Kidney epithelial cell (primary cell): Measurements from ENCODE around the gene ANKHD1. TPM values are rescaled to one million over a fixed set of nuclear protein-coding genes. Genes with fewer than 3 reads are reported as not detected.

Experiments used
- DNase-seq: peaks from one replicate; pipeline ENCODE4 v3.0.0-alpha.2; 2010; ENCODE audit warnings: low read depth
- H3K27me3 ChIP-seq: 2 replicates; pipeline ENCODE4 v1.6.0; 2011; ENCODE audit warnings: low read length; ENCODE audit not compliant: control insufficient read depth, insufficient read depth
- H3K36me3 ChIP-seq: 2 replicates; pipeline ENCODE4 v1.5.1; 2011; ENCODE audit warnings: low read length; ENCODE audit not compliant: control insufficient read depth, insufficient read depth
- H3K4me3 ChIP-seq: 2 replicates; pipeline ENCODE4 v1.5.1; 2011; ENCODE audit warnings: low read depth, mild to moderate bottlenecking, control low read depth, low read length
- total RNA-seq: library from RNA; depleted of rRNA; stranded (reverse); fragments of >200 nt; gene quantifications from 2 replicates; pipeline ENCODE4 v1.2.3, GENCODE V29; 2015
- TF ChIP-seq, protein P1 (sequence below): IDR thresholded peaks from 2 replicates; pipeline ENCODE4 v1.5.1; 2011; ENCODE audit warnings: mild to moderate bottlenecking, moderate library complexity, low read length, control low read depth, inconsistent platforms; ENCODE audit not compliant: insufficient read depth, poor library complexity, severe bottlenecking

The ANKHD1 gene
- total RNA-seq, 1 donor from 2014 or later = 80.4 TPM

DNA sequence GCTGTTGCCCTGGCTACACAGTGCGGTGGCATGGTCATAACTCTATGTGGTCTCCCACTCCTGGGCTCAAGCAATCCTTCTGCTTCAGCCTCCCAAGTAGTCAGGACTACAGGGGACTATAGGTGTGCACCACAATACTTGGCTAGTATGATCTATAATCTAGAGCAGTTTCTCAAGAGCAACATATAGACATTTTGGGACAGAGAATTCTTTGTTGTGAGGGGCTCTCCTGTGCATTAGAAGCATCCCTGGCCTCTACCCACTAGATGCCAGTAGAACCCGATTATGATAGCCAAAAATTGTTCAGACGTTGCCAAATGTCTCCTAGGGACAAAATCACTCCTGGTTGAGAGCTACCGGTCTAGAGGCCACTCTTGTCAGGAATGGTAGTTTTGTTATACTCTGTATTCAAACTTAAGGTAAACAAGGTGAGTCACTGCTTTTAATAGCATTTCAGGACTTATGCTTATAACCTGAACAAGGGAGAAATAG is 7.2 kb downstream of the ANKHD1 start:
- DNase-seq = no peak
- H3K4me3 ChIP-seq = no peak overlapping the region

DNA sequence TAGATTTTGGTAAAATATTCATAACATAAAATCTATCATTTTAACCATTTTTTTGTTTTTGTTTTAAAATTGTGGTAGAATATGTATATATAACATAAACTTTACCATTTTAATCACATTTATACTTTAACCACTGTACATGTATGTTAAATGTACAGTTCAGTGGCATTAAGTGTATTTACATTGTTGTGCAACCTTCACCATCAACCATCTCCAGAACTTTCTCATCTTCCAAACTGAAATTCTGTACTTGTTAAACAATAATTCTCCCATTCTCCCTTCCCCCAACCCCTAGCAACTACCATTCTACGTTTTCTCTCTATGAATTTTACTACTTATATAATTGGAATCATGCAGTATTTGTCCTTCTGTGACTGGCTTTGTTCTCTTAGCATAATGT is 11.6 kb downstream of the ANKHD1 start:
- TF ChIP-seq, protein P1, sequence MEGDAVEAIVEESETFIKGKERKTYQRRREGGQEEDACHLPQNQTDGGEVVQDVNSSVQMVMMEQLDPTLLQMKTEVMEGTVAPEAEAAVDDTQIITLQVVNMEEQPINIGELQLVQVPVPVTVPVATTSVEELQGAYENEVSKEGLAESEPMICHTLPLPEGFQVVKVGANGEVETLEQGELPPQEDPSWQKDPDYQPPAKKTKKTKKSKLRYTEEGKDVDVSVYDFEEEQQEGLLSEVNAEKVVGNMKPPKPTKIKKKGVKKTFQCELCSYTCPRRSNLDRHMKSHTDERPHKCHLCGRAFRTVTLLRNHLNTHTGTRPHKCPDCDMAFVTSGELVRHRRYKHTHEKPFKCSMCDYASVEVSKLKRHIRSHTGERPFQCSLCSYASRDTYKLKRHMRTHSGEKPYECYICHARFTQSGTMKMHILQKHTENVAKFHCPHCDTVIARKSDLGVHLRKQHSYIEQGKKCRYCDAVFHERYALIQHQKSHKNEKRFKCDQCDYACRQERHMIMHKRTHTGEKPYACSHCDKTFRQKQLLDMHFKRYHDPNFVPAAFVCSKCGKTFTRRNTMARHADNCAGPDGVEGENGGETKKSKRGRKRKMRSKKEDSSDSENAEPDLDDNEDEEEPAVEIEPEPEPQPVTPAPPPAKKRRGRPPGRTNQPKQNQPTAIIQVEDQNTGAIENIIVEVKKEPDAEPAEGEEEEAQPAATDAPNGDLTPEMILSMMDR = no peak
- DNase-seq = no peak
- no peaks in the 10 kb centered on the region for H3K27me3 ChIP-seq
- H3K36me3 ChIP-seq = no peaks in the 10 kb centered on the region
- H3K4me3 ChIP-seq = no peak overlapping the region

More for the DNA sequence above, 7.2 kb downstream of the ANKHD1 start:
- TF ChIP-seq, protein P1 = no peak
- Histone ChIP-seq H3K27me3 (no peaks in the 10 kb centered on the region), H3K36me3 (no peaks in the 10 kb centered on the region)

DNA sequence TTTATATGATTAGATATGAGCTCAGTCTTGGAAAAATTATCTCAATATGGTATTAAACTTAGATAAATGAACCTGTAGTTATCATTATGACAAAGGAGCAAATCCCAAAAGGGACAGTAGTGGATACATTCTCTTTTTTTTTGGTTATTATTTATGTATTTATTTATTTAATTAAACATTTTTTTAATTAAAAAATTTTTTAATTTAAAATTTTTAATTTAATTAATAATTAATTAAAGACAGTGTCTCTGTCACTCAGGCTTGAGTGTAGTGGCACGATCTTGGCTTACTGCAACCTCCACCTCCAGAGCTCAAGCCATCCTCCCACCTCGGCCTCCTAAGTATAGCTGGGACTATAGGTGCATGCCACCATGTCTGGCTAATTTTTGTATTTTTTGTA is 15.6 kb downstream of the ANKHD1 start:
- Histone ChIP-seq H3K36me3 (no peaks in the 10 kb centered on the region), H3K27me3 (no peaks in the 10 kb centered on the region), H3K4me3 (no peak overlapping the region)
- TF ChIP-seq, protein P1 = no peak
- DNase-seq = no peak

DNA sequence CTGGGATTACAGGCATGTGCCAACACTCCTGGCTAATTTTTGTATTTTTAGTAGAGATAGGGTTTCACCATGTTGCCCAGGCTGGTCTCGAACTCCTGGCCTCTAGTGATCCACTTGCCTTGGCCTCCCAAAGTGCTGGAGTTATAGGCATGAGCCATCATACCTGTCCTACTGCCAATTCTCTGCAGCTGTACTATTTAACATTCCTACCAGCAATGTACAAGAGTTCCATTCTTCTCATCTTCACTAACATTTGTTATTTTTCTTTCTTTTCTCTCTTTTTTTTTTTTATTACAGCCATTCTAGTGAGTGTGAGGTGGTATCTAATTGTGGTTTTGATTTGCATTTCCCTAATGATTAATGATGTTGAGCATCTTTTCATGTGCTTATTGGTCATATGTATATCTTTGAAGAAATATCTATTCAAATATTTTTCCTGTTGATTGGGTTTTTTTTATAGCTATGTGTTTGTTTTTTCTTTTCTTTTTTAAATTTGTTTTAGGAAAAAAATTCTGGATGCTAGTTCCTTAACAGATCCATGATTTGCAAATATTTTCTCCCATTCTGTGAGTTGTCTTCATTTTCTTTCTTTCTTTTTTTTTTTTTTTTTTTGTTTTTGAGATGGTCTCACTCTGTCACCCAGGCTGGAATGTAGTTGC is 17.4 kb downstream of the ANKHD1 start:
- TF ChIP-seq, protein P1 = no peak
- no peak for DNase-seq
- Histone ChIP-seq H3K36me3 (no peaks in the 10 kb centered on the region), H3K27me3 (no peaks in the 10 kb centered on the region), H3K4me3 (no peak overlapping the region)

DNA sequence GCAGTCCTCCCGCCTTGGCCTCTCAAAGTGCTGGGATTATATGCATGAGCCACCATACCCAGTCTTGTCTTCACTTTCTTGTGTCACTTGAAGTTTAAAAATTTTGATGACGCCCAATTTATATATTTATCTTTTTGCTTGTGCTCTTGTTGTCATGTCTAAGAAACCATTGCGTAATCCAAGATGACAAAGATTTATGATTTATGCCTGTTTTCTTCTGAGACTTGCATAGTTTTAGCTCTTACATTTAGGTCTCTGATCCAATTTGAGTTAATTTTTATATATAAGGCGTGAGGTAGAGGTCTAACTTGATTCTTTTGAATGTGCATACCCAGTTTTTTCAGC is 18.6 kb downstream of the ANKHD1 start:
- TF ChIP-seq, protein P1 = no peak
- no peaks in the 10 kb centered on the region for H3K36me3 ChIP-seq
- H3K27me3 ChIP-seq = no peaks in the 10 kb centered on the region
- DNase-seq = no peak
- no peak overlapping the region for H3K4me3 ChIP-seq
